Activated CD4-positive, alpha-beta T cell treated with anti-CD3 and anti-CD28 coated beads, Interleukin-2, amount 50 U/mL, for 4 hours (primary cell): Measurements from ENCODE around the gene DNPH1.

Experiments
- DNase-seq, 2 experiments: peaks; one replicate each; pipeline ENCODE4 v3.0.0-alpha.2; 2020

DNPH1 gene

DNA sequence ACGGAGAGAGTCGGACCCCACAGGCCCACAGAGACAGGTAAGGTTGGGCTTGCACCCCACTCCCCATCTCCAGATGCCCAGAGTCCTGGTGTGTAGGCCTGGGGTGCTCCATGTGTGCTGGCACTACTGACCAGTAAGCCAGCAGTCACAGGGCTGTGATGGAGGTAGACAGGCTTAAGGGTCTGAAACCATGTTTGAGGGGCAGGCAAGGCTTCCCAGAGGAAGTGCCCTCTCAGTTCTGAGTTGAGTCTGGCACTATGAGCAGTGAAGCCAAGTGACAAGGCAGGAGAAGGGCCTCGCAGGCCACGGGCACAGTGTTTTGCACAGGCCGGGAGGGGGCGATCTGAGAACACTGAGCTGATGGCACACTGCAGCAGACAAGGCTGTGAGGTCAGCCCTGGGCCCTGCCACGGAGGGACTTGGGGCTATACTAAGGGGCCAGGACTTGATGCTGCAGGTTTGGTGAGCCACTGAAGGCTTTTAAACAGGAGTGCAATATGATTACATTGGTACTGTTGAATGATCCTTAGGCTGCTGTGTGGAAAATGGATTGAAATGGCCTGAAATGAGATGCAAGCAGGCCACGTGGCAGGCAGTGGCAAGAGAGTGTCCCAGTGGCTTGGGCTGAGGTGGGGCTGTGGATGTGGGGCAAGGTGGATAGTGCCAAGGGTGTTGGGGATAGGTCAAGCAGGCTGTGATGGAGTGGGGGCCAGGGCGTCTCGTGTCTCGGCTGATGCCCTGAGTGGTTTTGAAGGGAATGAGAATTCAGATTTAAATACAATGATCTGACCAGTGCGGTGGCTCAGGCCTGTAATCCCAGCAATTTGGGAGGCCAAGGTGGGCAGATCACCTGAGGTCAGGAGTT is 34.3 kb upstream of the DNPH1 start:
- DNase-seq = peak; percentile 74 to 76

DNA sequence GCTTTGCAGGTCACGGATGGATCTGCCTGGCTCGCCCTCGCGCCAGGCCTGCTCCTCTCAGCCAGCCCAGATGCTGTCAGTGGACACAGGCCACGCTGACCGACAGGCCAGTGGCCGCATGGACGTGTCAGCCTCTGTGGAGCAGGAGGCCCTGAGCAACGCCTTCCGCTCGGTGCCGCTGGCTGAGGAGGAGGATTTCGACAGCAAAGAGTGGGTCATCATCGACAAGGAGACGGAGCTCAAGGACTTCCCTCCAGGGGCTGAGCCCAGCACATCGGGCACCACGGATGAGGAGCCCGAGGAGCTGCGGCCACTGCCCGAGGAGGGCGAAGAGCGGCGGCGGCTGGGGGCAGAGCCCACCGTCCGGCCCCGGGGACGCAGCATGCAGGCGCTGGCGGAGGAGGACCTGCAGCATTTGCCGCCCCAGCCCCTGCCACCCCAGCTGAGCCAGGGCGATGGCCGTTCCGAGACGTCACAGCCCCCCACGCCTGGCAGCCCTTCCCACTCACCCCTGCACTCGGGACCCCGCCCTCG is 33.6 kb upstream of the DNPH1 start:
- no peak for DNase-seq

DNA sequence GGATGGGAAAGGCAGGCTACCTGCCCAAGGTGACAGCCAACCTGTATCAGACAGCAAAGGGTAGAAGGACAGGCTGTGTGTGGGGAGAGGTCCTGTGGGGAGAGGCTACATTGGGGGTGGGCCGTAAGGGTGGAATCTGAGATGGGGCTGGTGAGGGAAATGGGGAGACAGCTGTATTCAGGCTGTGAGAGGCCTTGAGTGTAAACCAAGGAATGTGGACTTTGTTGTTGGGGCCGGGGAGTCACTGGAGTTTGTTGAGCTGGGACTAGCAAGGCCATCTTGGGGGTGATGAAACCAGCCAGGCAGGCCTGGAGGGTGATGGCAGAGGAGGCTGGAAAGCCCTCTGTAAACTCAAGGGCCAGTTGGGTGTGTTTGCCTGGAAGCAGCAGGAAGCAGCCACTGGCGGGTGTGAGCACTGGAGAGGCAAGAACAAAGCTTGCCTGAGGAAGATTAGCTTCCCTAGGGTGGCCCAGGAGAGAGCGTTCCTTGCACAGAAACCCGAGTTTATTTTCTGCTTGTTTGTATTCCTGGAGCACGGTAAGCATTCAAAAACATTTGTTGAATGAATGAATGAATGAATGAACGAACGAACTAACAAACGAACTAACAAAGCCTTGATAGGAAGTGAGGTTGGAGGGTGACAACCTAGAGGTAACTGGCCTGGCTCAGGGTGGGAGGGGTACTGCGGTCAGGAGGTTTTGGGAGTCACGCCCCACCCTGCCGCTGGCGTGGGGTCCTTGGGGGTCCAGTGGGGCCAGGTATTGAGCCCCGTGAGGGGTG is 32.9 kb upstream of the DNPH1 start:
- DNase-seq = no peak

DNA sequence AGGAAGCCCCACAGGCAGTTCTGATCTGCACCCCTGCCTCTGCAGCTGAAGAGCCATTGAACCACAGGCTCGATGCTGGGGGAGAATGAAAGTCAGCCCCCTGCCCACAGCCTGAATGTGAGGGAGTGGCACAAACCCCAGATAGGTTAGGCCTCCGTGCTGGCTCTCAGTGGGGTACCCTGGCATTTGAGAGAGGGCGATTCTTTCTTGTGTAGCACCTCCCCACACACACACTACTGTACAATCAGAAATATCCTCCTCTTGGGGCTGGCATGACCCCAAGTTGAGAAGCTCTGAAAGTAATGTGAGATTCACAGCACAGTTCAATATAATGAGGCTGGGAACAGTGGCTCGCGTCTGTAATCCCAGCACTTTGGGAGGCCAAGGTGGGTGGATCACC is 31.9 kb upstream of the DNPH1 start:
- DNase-seq = no peak

DNA sequence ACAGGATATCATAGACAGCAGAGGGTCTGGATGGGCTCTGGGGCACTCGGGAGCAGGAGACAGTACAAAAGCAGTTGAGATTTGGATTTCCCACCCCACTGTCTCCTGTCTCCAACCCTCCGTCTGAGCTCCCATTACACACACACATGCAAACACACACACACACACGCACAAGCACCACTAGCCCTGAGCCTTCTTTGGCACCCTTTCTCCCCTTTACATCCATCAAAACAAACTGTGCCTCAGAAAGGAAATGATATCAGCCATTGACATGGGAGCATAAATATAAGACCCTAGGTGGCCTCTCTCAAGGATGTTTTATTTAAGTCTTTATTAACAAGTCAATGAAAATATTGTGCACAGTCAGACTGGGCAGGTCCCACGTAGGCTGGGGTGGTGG is 31.5 kb upstream of the DNPH1 start:
- DNase-seq = no peak

DNA sequence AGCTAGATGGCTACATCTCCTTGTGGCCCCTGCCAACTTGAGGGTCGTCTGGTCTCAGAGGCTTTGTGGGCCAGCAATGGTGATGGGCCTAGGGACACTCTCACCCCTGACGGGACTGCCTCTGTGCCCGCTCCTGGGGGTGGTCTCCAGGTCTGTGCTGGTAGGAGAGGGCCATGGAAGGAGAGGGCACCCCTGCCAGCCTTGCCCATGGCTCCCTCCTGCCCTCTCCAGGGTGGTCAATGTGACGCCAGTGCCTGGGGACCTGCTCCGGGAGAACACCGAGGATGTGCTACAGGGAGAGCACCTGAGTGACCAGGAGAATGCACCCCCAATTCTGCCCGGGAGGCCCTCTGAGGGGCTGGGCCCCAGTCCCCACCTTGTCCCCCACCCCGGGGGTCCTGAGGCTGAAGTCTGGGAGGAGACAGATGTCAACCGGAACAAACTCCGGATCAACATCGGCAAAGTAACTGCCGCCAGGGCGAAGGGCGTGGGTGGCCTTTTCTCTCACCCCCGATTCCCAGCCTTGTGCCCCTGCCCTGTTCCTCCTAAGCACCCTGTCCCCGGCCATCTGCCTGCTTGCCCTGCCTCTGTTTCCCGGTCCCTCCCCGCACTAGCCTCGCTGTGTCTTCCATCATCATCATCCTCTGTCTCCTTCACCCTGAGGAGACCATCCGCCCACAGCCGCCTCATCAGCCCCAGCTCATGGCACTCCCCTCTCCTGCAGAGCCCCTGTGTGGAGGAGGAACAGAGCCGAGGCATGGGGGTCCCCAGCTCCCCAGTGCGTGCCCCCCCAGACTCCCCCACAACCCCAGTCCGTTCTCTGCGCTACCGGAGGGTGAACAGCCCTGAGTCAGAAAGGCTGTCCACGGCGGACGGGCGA is 29.8 kb upstream of the DNPH1 start:
- no peak for DNase-seq

DNA sequence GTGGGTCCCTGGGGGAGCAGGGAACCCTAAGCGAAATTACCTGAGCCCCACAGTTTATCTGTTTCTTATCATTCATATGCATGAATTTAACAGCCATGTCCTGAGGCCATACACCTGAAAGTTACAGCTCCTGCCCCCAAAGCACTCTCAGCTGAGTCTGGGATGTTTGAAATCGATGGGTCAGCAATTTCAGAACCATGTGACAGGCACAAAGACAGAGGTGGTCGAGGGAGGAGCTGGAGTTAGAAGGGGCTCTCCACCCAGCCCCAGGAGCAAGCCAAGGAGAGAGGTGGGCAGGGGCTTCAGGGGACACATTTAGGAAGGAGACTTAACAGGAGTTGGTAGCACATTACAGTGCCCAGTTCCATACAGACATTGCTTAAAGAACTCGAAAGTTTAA is 28.9 kb upstream of the DNPH1 start:
- no peak for DNase-seq

DNA sequence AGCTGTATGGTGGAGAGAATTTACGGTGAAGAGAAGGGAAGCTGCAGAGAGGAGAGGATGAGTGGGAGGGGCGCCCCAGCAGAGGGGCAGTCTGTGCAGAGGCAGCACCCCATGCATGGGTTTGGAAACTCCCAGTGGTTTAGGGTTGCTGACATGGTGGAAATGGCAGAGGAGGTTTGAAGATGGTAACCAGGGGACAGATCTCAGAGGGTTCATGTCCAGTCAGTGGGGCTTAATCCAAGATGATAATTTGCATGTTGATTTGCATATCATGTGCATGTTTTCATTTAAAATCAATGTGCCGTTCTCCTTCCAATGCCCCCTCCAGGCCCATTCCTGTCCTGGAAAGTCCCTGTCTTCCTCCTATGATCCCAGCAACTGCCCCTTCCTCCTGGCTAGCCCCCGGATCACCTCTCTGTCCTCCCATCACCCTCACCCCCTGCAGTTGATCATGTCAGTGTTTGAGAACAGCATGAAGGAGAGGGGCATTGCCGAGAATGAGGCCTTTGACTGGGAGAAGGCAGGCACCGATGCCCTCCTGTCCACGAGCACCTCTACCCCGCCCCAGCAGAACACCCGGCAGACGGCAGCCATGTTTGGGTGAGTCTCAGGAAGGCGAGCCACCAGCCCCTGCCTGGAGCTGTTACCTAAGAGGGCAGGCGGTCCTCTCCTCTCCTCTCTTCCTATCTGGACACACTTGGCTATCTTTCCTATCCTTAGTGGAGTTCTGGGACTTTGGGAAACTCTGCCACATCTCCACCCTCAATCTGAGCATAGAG is 28.3 kb upstream of the DNPH1 start:
- DNase-seq = no peak

DNA sequence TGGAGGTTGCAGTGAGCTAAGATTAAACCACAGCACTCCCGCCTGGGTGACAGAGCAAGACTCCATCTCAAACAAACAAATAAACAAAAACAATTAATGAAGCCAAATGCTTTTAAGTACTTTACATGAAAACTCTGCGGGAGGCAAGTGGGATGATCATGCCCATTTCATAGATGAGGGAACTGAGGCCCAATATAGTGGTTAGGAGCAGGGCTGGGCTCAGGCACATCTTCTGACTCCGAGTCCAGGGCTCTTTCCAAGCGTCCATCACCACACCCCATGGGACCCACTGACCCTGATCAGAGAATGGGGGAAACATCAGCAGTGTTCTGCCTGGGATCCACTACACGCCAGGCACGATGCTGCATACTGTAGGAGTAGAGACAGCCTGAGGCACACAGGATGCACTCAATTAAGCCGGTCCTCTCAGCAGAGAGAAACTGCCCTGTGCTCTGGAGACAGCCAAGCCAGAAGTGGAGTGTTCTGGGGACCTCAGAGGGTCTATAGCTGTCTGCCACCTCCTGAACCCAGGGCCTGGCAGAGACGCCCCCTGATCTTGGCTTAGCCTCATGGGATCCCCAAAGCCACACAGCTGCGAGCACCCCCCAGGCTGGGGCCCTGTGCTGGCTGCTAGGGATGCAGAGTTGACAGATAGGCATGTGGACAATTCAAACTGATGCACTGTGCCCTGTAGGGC is 27.5 kb upstream of the DNPH1 start:
- no peak for DNase-seq

DNA sequence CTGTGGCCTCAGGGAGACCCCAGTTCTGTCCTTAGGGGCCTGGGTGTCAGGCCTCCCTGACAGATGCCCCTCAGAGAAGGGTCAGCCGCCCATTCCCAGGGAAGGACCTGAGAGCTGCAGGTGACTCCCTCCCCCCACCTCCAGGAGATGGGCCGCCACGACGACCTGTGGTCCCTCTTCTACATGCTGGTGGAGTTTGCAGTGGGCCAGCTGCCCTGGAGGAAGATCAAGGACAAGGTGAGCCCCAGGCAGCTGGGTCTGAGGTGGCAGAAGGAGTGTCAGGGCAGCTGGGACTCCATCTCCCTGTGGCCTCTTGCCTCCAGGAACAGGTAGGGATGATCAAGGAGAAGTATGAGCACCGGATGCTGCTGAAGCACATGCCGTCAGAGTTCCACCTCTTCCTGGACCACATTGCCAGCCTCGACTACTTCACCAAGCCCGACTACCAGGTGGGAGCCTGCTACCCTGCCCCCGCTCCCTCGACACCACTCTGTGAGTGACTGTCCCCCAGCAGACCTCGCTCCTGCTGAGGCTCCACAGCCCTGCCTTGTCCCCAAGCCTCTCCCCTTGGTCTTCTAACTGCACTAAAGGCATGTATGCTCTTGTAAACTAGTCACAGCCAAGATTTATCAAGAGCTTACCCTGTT is 26.2 kb upstream of the DNPH1 start:
- no peak for DNase-seq

DNA sequence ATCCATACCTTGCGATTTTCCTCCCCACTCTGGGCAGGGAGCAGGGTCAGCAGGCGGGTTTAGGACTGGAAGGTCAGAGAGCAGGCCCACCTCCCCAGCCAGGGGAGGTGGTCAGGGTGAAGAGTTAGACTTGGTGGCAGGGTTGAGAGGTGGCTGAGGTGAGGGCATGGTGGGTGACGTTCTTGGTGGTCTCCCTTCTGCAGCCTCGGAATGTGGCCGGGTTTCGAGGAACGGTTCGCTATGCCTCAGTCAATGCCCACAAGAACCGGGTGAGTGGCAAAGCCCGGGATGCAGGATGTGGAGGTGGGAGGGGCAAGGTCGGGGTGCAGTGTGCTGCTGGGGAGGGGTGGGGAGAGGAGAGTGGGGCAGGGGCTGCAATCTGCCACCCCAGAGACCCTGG is 25.6 kb upstream of the DNPH1 start:
- DNase-seq = no peak

DNA sequence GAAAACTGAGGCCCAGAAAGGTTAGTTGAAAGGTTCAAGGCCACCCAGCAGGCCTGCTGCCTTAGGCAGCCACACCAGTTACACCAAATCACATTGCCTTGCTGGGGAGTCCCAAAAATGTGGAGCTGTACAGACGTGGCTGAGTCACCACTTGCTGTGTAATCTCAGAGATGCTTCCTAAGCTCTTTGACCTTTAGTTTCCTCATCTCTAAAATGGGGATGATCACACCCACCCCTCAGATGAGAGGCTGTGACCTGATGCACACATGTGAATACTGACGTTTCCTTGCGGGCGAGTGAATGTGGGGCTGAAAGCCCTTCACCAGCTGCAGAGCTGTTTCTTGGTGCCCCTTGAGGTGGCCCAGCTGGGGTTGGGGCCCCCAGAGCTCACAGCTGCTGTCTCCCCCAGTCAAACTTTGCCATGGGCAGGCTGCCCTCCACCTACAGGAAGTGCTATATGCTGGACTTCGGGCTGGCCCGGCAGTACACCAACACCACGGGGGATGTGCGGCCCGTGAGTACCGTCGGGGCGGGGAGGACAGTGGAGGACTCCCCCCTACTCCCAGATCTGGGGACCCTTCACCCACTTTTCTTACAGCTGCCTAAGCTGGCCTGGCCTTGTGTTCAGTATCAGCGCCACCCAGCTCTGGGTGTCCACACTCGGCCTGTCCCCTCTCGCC is 25.0 kb upstream of the DNPH1 start:
- no peak for DNase-seq

DNA sequence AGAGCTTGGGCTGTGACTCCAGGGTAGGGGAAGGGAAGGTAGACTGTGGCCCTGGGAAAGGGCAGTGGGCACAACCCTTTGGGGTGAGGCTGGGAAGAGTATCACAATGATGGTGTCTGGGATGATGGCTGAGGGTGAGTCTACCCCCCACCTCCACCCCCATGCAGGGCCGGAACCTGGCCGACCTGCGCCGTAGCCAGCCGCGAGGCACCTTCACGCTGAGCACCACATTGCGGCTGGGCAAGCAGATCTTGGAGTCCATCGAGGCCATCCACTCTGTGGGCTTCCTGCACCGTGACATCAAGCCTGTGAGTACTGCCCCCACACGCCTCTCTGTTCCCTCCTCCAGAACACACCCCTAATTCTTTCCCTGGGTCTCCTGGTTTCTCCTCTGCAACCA is 24.1 kb upstream of the DNPH1 start:
- DNase-seq = no peak

DNA sequence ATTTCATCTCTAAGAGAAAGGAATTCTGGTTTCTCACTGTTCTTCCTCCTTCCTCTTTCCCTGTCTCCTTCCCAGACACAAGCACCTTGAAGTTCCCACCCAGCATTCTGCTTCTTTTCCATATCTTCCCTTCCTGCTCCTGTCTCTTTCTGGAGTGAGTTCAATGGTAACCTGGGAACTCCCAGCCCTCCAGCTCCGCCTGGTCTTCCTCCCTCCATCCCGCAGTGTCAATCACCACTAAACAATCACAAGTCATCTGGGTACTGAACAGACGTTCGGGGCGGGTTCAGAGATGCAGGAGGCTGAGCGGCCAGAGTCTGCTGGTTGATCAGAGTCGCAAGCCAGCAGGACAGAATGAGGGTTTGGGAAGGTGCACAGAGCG is 21.7 kb upstream of the DNPH1 start:
- DNase-seq = no peak

DNA sequence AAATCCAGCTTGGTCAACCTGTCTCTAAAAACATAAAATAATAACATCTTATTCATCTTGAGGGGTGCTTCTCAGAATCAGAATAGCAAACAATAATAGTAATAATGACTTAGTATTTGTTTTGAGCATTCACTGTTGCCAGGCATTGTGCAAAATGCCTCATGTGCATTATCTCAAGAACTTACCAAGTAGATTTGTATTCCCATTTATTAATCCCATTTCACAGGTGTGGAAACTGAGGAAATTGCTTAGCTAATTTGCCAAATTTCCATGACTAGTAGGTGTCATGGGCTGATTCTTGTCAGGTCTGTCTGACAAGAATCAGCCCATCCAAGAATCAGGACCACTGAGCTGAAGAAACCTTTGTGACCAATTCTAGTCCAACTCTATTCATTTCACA is 19.5 kb upstream of the DNPH1 start:
- DNase-seq = no peak

DNA sequence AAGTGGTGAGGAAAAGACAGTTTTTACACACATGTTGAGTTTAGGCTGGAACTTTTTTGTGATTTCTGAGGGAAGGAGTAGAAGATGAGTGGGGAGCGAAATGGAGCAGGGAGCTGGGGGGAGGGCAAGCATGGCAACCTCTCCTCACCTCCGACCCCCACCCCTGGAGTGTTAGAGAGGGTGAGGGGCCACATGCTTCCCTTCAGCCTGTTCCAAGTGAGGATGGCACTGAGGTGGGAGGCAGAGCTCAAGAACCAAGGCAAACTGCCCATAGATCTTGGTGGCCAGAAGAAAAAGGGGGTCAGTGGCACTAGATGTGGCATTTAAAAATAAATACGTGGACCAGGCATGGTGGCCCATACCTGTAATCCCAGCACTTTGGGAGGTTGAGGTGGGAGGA is 18.8 kb upstream of the DNPH1 start:
- no peak for DNase-seq

DNA sequence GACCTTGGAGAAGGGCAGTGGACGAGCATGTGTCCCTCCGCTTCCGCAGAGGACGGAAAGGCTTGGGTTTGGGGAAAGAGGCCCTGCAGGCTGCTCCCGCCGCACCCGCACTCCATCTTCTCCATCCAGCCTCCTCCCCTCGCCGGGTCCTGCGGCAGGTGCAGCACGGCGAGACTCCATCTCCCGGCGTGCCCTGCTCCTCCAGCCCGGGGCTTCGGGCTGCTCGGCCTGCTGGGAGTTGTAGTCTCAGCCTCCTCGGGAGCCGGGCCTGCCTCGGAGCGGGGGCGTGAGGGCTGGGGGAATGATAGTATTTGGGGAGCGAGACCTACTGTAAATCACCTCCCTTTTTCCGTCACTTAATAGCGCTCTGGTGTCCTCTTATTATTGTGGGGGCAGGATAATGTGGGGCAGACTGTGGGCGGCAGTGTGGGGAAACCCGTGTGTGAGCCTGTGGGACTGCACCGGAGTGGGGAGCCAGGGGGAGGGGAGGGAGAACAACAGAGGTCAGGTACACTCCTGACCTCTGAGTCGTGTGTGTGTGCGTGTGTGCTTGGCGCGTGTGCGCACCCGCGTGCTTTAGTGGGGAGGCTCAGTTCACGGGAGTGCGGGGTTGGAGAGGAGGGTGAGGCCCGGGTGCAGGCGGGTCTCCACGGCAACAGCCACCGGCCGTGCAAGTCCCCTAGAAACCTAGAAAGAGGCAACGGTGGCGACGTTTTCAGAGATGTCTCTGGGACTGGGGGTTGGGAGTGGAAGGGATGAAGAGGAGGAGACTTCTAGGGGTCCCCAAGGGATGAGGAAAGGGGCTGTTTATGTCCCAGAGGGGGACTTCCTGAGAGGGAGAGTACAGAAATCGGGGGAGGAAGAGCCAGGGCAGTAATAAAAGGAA is 18.1 kb upstream of the DNPH1 start:
- peak; percentile 78 to 80 for DNase-seq

DNA sequence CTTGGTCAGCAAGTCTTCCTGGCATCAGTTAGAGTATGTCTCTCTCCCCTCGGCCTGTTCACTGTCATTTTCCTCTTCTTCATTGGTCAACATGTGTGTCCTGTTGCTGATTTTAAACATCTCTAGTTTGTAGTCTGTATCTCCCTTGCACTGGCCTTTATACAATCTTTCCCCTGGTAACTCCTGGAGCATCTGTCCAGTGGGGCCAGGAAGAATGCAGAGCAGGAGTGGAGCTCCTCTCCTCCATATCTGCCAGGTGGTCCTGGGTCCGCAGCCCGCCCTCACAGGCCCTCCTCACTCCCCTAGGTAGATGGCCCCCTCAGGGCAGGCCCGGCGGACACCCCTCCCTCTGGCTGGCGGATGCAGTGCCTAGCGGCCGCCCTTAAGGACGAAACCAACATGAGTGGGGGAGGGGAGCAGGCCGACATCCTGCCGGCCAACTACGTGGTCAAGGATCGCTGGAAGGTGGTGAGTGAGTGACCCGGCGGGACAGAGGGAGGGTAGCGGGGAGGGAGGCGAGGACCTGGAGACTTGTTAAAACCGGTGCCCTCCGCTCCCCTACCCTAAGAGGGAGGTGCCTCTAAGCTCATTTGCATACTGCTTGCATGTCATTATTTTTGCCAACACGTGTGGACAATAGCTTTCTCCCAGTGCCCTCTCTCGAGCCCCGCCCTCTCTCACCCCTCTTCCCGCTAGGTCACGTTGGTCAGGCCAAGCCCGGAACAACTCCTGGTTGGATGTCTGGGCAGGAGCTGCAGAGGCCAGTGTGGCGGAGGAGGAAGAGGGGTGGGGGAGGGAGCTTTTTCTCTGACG is 17.2 kb upstream of the DNPH1 start:
- no peak for DNase-seq
